IPS-18c (cell line): Measurements from ENCODE around the gene BCO2.

Experiments
- H3K4me3 ChIP-seq: 2 replicates; pipeline ENCODE4 v1.7.0; 2013; ENCODE audit warnings: low read depth, mild to moderate bottlenecking, low read length, moderate library complexity; ENCODE audit not compliant: insufficient read depth
- H3K9me3 ChIP-seq: one replicate; pipeline ENCODE4 v1.6.1; 2013; ENCODE audit warnings: mild to moderate bottlenecking, low read length, moderate library complexity; ENCODE audit not compliant: control insufficient read depth, insufficient read depth

Gene BCO2

GRCh38 chr11:112226831-112227401 lies 51.6 kb downstream of the BCO2 start:
- H3K9me3 ChIP-seq, result no peaks in the 10 kb centered on the region
- peak overlapping the region; percentile 83 for H3K4me3 ChIP-seq

GRCh38 chr11:112227471-112227870 lies 52.2 kb downstream of the BCO2 start:
- Histone ChIP-seq H3K4me3 (peak overlapping the region; percentile 83), H3K9me3 (no peaks in the 10 kb centered on the region)

- H3K9me3 ChIP-seq, result no peaks in the 10 kb centered on the region
- H3K4me3 ChIP-seq, result no peak overlapping the region
These were observed 53.4 kb downstream of the BCO2 start for GRCh38 chr11:112228706-112229105.

GRCh38 chr11:112229159-112229558 lies 53.8 kb downstream of the BCO2 start:
- Histone ChIP-seq H3K9me3 (no peaks in the 10 kb centered on the region), H3K4me3 (no peak overlapping the region)

GRCh38 chr11:112229746-112230433 lies 54.6 kb downstream of the BCO2 start:
- no peak overlapping the region for H3K4me3 ChIP-seq

GRCh38 chr11:112231952-112232351 lies 56.6 kb downstream of the BCO2 start:
- H3K4me3 ChIP-seq, result no peak overlapping the region

More at GRCh38 chr11:112229746-112230433, 54.6 kb downstream of the BCO2 start:
- H3K9me3 ChIP-seq, result no peaks in the 10 kb centered on the region

GRCh38 chr11:112235750-112236390 lies 60.6 kb downstream of the BCO2 start:
- Histone ChIP-seq H3K4me3 (no peak overlapping the region), H3K9me3 (no peaks in the 10 kb centered on the region)

More at GRCh38 chr11:112231952-112232351, 56.6 kb downstream of the BCO2 start:
- H3K9me3 ChIP-seq, result no peaks in the 10 kb centered on the region

DNA sequence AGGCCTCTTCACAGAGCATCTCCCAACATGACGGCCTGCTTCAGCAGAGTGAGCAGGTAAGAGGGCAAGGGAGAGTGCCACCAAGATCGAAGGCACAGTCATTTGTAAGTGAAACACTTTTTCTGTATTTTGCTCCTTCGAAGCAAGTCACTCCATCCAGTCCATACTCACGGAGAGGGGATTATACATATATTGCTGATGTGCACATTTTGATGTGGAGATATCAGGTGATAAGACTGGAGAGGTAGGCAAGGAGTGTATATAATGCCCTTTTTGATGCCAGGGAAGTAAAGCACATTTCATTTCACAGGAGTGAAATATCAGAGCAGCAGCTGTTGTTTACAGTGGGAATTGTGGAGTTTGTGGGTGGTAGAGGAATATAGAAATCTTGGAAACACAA lies 62.1 kb downstream of the BCO2 start:
- no peak overlapping the region for H3K4me3 ChIP-seq
- no peaks in the 10 kb centered on the region for H3K9me3 ChIP-seq

- H3K4me3 ChIP-seq, result no peak overlapping the region
- no peaks in the 10 kb centered on the region for H3K9me3 ChIP-seq
These were observed 62.7 kb downstream of the BCO2 start for GRCh38 chr11:112238041-112238440.

DNA sequence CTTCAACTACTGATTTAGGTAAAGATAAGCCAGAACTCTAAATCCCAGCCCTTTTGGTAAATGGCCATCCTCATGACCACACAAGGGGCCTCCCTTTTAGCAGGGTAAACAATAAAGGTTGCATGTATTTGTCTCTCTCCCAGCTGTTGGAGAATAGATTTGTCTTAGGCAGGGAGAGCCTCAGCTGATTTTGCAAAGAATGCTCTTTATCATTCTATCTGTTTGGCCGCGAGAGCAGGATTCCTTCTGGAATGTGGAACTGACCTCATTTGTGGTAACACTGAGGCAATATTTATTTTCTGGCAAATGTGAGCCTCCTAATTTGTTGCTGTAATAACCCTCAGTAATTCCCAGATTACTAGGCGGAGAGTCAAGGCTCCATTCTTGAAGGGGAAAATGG lies 66.2 kb downstream of the BCO2 start:
- Histone ChIP-seq H3K9me3 (peaks cover 3% of the 10 kb centered on the region), H3K4me3 (no peak overlapping the region)

GRCh38 chr11:112247201-112247600 lies 71.9 kb downstream of the BCO2 start:
- Histone ChIP-seq H3K4me3 (no peak overlapping the region), H3K9me3 (peaks cover 3% of the 10 kb centered on the region)

DNA sequence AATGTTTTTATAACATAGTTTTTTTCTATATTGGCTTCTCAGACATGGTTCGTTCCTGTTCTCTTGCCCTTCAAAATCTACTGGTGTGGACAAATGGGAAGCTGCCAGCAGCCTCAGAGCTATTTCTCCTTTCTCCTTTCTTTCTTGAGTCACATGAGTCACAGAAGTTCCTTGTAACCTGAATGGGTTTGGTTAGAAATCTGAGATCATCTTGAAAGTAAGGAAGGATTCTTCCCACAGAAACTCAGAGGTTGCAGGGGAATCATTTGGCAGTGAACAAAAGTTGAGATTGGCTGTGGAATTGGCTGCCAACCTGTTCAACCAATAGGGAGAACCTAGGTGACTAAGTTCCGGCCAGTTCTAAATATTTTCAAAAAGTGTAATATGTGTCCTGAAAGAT lies 72.9 kb downstream of the BCO2 start:
- Histone ChIP-seq H3K9me3 (peaks cover 3% of the 10 kb centered on the region), H3K4me3 (no peak overlapping the region)

GRCh38 chr11:112249871-112250610 lies 74.7 kb downstream of the BCO2 start:
- H3K9me3 ChIP-seq, result no peaks in the 10 kb centered on the region
- H3K4me3 ChIP-seq, result no peak overlapping the region

DNA sequence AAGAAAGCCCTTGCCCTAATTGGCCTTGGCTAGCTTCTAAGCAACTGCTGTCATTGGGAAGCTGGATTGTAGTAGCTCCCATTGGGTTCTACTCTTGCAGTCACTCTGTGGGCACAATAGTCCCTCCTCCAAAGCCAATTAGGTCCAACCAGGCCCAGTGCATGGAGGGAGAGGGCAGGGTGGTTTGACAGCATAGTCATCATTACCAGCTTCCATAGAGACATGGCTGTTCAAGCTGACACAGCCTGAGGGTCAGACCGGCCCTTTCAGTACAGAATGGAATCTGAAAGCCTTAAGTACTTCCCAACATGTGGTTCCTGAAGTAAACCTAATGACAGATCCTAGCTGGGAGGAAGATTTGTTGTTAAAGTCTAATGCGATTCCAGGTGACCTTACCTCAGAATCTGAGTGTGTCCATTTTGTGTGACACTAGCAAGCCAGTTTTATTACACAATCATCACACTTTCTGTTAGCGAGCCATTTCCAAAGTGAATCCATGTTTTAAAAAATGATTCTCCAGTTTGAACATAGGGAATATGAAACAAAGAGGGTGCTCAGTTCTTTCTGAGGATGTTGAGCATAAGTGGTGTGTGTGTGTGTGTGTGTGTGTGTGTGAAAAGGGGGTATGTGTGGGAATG lies 78.4 kb downstream of the BCO2 start:
- no peaks in the 10 kb centered on the region for H3K9me3 ChIP-seq
- no peak overlapping the region for H3K4me3 ChIP-seq

GRCh38 chr11:112255067-112255720 lies 79.9 kb downstream of the BCO2 start:
- Histone ChIP-seq H3K4me3 (no peak overlapping the region), H3K9me3 (no peaks in the 10 kb centered on the region)

GRCh38 chr11:112260490-112260889 lies 85.2 kb downstream of the BCO2 start, which contains the start of gene PLET1:
TSS of gene PLET1 (minus strand) at chr11:112260860. CDS start at chr11:112260589, 271 bp downstream.
- Histone ChIP-seq H3K9me3 (peaks cover 2% of the 10 kb centered on the region), H3K4me3 (no peak within 1 kb of the TSS)
